Measurements from ENCODE around the gene ITIH4.

- no peak for TF ChIP-seq BHLHE40 (IDR thresholded peaks at IDR 0.05; ENCODE audit: borderline replicate concordance)
- TF ChIP-seq SP1 (IDR thresholded peaks at IDR 0.05) = no peak
- no peak for TF ChIP-seq FOXK2 (IDR thresholded peaks at IDR 0.05)
- TF ChIP-seq ARNT (IDR thresholded peaks at IDR 0.05) = no peak
- no peak for TF ChIP-seq TARDBP (IDR thresholded peaks at IDR 0.05)
- TF ChIP-seq ZNF384 (IDR thresholded peaks at IDR 0.05) = no peak
- no peak for TF ChIP-seq HDGF (IDR thresholded peaks at IDR 0.05; ENCODE audit: borderline replicate concordance)
- no peak for TF ChIP-seq FOXM1 (IDR thresholded peaks at IDR 0.05; ENCODE audit: borderline replicate concordance)
- TF ChIP-seq SUZ12 (IDR thresholded peaks at IDR 0.05) = no peak
- no peak for TF ChIP-seq LEF1 (IDR thresholded peaks at IDR 0.05; ENCODE audit: borderline replicate concordance)
Observed at GRCh38 chr3:52795298-52795900, 35.1 kb downstream of the ITIH4 start.
